Measurements from ENCODE around the gene CWC27. TPM values are rescaled to one million over a fixed set of nuclear protein-coding genes. Genes with fewer than 3 reads are reported as not detected.

CWC27 gene
- total and polyA plus RNA-seq, 9 of the 15 experiments (the other 6 are each of a cell fraction or from before 2014, with no cell fraction given) = 19.7 to 49.3 (median 38.3) TPM

GRCh38 chr5:64768358-64769312, at the start of gene CWC27, which contains the start of gene SREK1IP1 (continued):
- TF ChIP-seq E2F5 (CRISPR knock-in tag; IDR thresholded peaks at IDR 0.05) = no peak
- TF ChIP-seq RB1 (IDR thresholded peaks at IDR 0.05; ENCODE audit: low read depth) = peak; percentile 32; the same call in 1 of the 2 replicates
- no peak for TF ChIP-seq CHCHD3 (CRISPR knock-in tag; IDR thresholded peaks at IDR 0.05)
- TF ChIP-seq HDGF (IDR thresholded peaks at IDR 0.05) = no peak
- no peak for TF ChIP-seq RBM25 (IDR thresholded peaks at IDR 0.05; ENCODE audit: low read depth, low read length, severe bottlenecking)
- TF ChIP-seq RBFOX2 (IDR thresholded peaks at IDR 0.05; ENCODE audit: low read depth, low read length) = peak; percentile 90
- TF ChIP-seq CHD4 (IDR thresholded peaks at IDR 0.05; ENCODE audit: insufficient read depth, insufficient replicate concordance, low read depth, low read length, poor library complexity, severe bottlenecking) = no peak
- no peak for TF ChIP-seq ZNF398 (CRISPR knock-in tag; IDR thresholded peaks at IDR 0.05)
- peak; percentile 45 to 50; a peak in 3 of 4 replicates for TF ChIP-seq NRF1 (conservative IDR thresholded peaks at IDR 0.05 in 1 of 2, IDR thresholded peaks at IDR 0.05 in 1 of 2)
- no peak for TF ChIP-seq SMAD1 (IDR thresholded peaks at IDR 0.05; ENCODE audit: low read depth, low read length, partially characterized antibody)
- TF ChIP-seq NFE2 (IDR thresholded peaks at IDR 0.05; ENCODE audit: low read depth) = peak; percentile 44; the same call in 1 of the 2 replicates
- TF ChIP-seq SAFB (IDR thresholded peaks at IDR 0.05; ENCODE audit: borderline replicate concordance, low read depth, low read length) = no peak
- no peak for TF ChIP-seq IRF1 (CRISPR knock-in tag; IDR thresholded peaks at IDR 0.05; ENCODE audit: borderline replicate concordance)
- no peak for TF ChIP-seq GTF2F1 (IDR thresholded peaks at IDR 0.05; ENCODE audit: low read depth, low read length)
- no peak; the same call in 1 of the 2 replicates for TF ChIP-seq AFF4 (CRISPR knock-in tag; IDR thresholded peaks at IDR 0.05)
- TF ChIP-seq POU5F1 (IDR thresholded peaks at IDR 0.05; ENCODE audit: borderline replicate concordance, low read depth, low read length, partially characterized antibody) = peak; percentile 25

Measured in K562 (cell line).